Activated naive CD8-positive, alpha-beta T cell (primary cell): ENCODE data around the gene CASKIN1.

Source experiments
- H3K27ac Mint-ChIP-seq: one replicate; pipeline ENCODE4 v1.8.0; 2021; ENCODE audit warnings: mixed read lengths
- H3K27me3 Mint-ChIP-seq: one replicate; pipeline ENCODE4 v1.8.0; 2021; ENCODE audit warnings: mixed read lengths
- H3K36me3 Mint-ChIP-seq: one replicate; pipeline ENCODE4 v1.8.0; 2021; ENCODE audit warnings: mixed read lengths
- H3K4me1 Mint-ChIP-seq: one replicate; pipeline ENCODE4 v1.8.0; 2021; ENCODE audit warnings: low read depth, mixed read lengths
- H3K4me3 Mint-ChIP-seq: one replicate; pipeline ENCODE4 v1.8.0; 2021; ENCODE audit warnings: mild to moderate bottlenecking, mixed read lengths
- H3K9me3 Mint-ChIP-seq: one replicate; pipeline ENCODE4 v1.8.0; 2021; ENCODE audit warnings: low read depth, mixed read lengths

CASKIN1 gene

GRCh38 chr16:2223221-2223941 lies 27.0 kb upstream of the CASKIN1 start, which contains the start of gene E4F1:
Gene E4F1 (plus strand): TSS chr16:2223591. CDS start chr16:2223614, 23 bp downstream.
- no peaks in the 10 kb centered on the region for H3K27me3 Mint-ChIP-seq
- peaks cover 12% of the 10 kb centered on the region for H3K4me1 Mint-ChIP-seq
- peak within 1 kb of the TSS; percentile 87 for H3K4me3 Mint-ChIP-seq
- H3K27ac Mint-ChIP-seq, result peak within 1 kb of the TSS; percentile 54
- H3K36me3 Mint-ChIP-seq, result no peaks in the 10 kb centered on the region
- no peaks in the 10 kb centered on the region for H3K9me3 Mint-ChIP-seq

- Mint-ChIP-seq H3K27me3 (no peaks in the 10 kb centered on the region), H3K4me1 (peaks cover 15% of the 10 kb centered on the region), H3K27ac (no peak overlapping the region), H3K9me3 (no peaks in the 10 kb centered on the region), H3K4me3 (peak overlapping the region; percentile 90), H3K36me3 (peaks cover 5% of the 10 kb centered on the region)
Measured at GRCh38 chr16:2216330-2216729, 19.9 kb upstream of the CASKIN1 start.

- Mint-ChIP-seq H3K36me3 (peaks cover 5% of the 10 kb centered on the region), H3K4me3 (peak within 1 kb of the TSS; percentile 91), H3K27me3 (no peaks in the 10 kb centered on the region), H3K4me1 (peaks cover 15% of the 10 kb centered on the region), H3K9me3 (no peaks in the 10 kb centered on the region), H3K27ac (peak within 1 kb of the TSS; percentile 91)
Measured at GRCh38 chr16:2214719-2214968, 18.2 kb upstream of the CASKIN1 start, which contains the start of gene PGP. Gene PGP (minus strand): TSS chr16:2214840. CDS start chr16:2214777, 63 bp downstream.

- peaks cover 5% of the 10 kb centered on the region for H3K36me3 Mint-ChIP-seq
- H3K27me3 Mint-ChIP-seq, result no peaks in the 10 kb centered on the region
- peak overlapping the region; percentile 46 for H3K27ac Mint-ChIP-seq
- H3K9me3 Mint-ChIP-seq, result no peaks in the 10 kb centered on the region
- H3K4me3 Mint-ChIP-seq, result peak overlapping the region; percentile 91
- peaks cover 15% of the 10 kb centered on the region for H3K4me1 Mint-ChIP-seq
Measured at GRCh38 chr16:2213817-2214718, 17.7 kb upstream of the CASKIN1 start.

- H3K36me3 Mint-ChIP-seq, result peaks cover 5% of the 10 kb centered on the region
- peaks cover 16% of the 10 kb centered on the region for H3K4me1 Mint-ChIP-seq
- H3K9me3 Mint-ChIP-seq, result no peaks in the 10 kb centered on the region
- H3K4me3 Mint-ChIP-seq, result peak overlapping the region; percentile 91
- H3K27ac Mint-ChIP-seq, result peak overlapping the region; percentile 41
- no peaks in the 10 kb centered on the region for H3K27me3 Mint-ChIP-seq
Measured at GRCh38 chr16:2212362-2213324, 16.2 kb upstream of the CASKIN1 start.

GRCh38 chr16:2211923-2212347 lies 15.5 kb upstream of the CASKIN1 start:
- H3K9me3 Mint-ChIP-seq, result no peaks in the 10 kb centered on the region
- H3K4me3 Mint-ChIP-seq, result peak overlapping the region; percentile 58
- H3K27me3 Mint-ChIP-seq, result no peaks in the 10 kb centered on the region
- H3K27ac Mint-ChIP-seq, result no peak overlapping the region
- H3K36me3 Mint-ChIP-seq, result peaks cover 7% of the 10 kb centered on the region
- peaks cover 20% of the 10 kb centered on the region for H3K4me1 Mint-ChIP-seq

GRCh38 chr16:2210386-2211365 lies 14.3 kb upstream of the CASKIN1 start, which contains the start of gene BRICD5:
Gene BRICD5 (minus strand): TSS chr16:2210863. CDS start chr16:2210833, 30 bp downstream.
- Mint-ChIP-seq H3K4me3 (no peak within 1 kb of the TSS), H3K4me1 (peaks cover 22% of the 10 kb centered on the region), H3K27me3 (no peaks in the 10 kb centered on the region), H3K9me3 (no peaks in the 10 kb centered on the region), H3K36me3 (peaks cover 9% of the 10 kb centered on the region), H3K27ac (no peak within 1 kb of the TSS)

- no peaks in the 10 kb centered on the region for H3K9me3 Mint-ChIP-seq
- H3K36me3 Mint-ChIP-seq, result peaks cover 9% of the 10 kb centered on the region
- no peaks in the 10 kb centered on the region for H3K27me3 Mint-ChIP-seq
- peaks cover 22% of the 10 kb centered on the region for H3K4me1 Mint-ChIP-seq
- no peak overlapping the region for H3K27ac Mint-ChIP-seq
- H3K4me3 Mint-ChIP-seq, result no peak overlapping the region
Measured at GRCh38 chr16:2210009-2210332, 13.6 kb upstream of the CASKIN1 start.

- H3K4me3 Mint-ChIP-seq, result no peak overlapping the region
- H3K36me3 Mint-ChIP-seq, result peaks cover 9% of the 10 kb centered on the region
- peaks cover 26% of the 10 kb centered on the region for H3K4me1 Mint-ChIP-seq
- no peak overlapping the region for H3K27ac Mint-ChIP-seq
- no peaks in the 10 kb centered on the region for H3K27me3 Mint-ChIP-seq
- no peaks in the 10 kb centered on the region for H3K9me3 Mint-ChIP-seq
Measured at GRCh38 chr16:2209258-2210008, 13.0 kb upstream of the CASKIN1 start.

GRCh38 chr16:2208772-2209171 lies 12.4 kb upstream of the CASKIN1 start:
- H3K4me3 Mint-ChIP-seq, result no peak overlapping the region
- no peaks in the 10 kb centered on the region for H3K27me3 Mint-ChIP-seq
- H3K27ac Mint-ChIP-seq, result no peak overlapping the region
- H3K4me1 Mint-ChIP-seq, result peaks cover 29% of the 10 kb centered on the region
- peaks cover 9% of the 10 kb centered on the region for H3K36me3 Mint-ChIP-seq
- H3K9me3 Mint-ChIP-seq, result no peaks in the 10 kb centered on the region

- H3K27ac Mint-ChIP-seq, result no peak overlapping the region
- no peaks in the 10 kb centered on the region for H3K9me3 Mint-ChIP-seq
- H3K4me3 Mint-ChIP-seq, result no peak overlapping the region
- H3K4me1 Mint-ChIP-seq, result peaks cover 27% of the 10 kb centered on the region
- H3K36me3 Mint-ChIP-seq, result peaks cover 7% of the 10 kb centered on the region
- H3K27me3 Mint-ChIP-seq, result no peaks in the 10 kb centered on the region
Measured at GRCh38 chr16:2208308-2208707, 11.9 kb upstream of the CASKIN1 start.

GRCh38 chr16:2207872-2208271 lies 11.5 kb upstream of the CASKIN1 start:
- Mint-ChIP-seq H3K9me3 (no peaks in the 10 kb centered on the region), H3K36me3 (peaks cover 7% of the 10 kb centered on the region), H3K27ac (peak overlapping the region; percentile 58), H3K4me1 (peaks cover 23% of the 10 kb centered on the region), H3K27me3 (no peaks in the 10 kb centered on the region), H3K4me3 (peak overlapping the region; percentile 90)

GRCh38 chr16:2206780-2207433 lies 10.5 kb upstream of the CASKIN1 start:
- Mint-ChIP-seq H3K9me3 (no peaks in the 10 kb centered on the region), H3K4me3 (peak overlapping the region; percentile 90), H3K27ac (no peak overlapping the region), H3K27me3 (no peaks in the 10 kb centered on the region), H3K4me1 (peaks cover 17% of the 10 kb centered on the region), H3K36me3 (peaks cover 5% of the 10 kb centered on the region)
